Measurements from ENCODE around the gene CDH4.
"Not testable (repeated sequence)": the region's sequence is repeated elsewhere in the genome, so short reads cannot be mapped to it uniquely, and the experiment has no call there.

CDH4 gene

DNA sequence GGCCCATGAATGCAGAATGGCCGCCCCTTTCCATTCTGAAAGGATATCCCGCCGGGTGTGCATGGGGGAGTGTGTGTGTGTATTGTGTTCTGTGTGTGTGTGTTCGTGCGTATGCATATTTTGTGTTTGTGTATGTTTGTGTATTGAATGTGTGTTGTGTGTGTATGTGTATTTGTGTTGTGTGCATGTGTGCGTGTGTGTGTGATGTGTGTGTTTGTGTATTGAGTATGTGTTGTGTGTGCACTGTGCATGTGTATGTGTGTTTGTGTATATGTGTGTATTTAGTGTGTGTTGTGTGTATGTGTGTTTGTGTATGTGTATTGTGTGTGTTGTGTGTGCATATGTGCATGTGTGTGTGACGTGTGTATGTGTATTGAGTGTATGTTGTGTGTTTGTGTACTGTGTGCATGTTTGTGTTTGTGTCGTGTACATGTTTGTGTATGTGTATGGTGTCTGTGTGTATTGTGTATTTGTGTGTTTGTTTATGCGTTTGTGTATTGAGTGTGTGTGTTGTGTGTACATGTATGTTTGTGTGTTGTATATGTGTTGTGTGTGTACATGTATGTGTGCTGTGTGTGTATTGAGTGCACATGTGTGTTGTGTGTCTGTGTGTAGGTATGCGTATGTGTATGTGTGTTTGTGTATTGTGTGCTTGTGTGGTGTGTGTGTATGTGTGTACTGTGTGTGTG is 587.3 kb downstream of the CDH4 start:
- no peak for DNase-seq (ENCODE audit: low read depth, low spot score)

- DNase-seq (ENCODE audit: low read depth, low spot score): no peak
Observed at GRCh38 chr20:61839912-61840778, 588.1 kb downstream of the CDH4 start.

- no peak for DNase-seq (ENCODE audit: low read depth, low spot score)
Observed at GRCh38 chr20:61840779-61841455, 588.9 kb downstream of the CDH4 start.

DNA sequence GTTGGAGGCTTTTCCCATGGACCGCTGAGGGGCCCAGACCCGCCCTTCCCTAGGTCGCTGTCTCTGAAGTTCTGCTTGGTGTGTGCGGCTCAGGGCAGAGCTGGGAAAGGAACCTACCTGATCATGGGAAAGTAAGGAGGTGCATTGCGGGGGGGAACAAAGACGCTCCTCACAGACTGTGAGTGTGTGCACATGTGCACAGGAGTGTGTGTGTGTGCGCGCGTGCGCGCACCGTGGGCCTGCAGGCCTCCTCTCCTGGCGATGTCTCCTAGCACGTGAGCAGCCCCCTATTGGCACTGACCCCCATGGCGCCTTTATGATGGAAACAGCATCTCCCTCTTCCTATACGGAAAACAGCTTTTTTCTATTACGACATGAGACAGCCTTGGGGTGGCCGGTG is 589.5 kb downstream of the CDH4 start:
- DNase-seq (ENCODE audit: low read depth, low spot score): no peak

DNA sequence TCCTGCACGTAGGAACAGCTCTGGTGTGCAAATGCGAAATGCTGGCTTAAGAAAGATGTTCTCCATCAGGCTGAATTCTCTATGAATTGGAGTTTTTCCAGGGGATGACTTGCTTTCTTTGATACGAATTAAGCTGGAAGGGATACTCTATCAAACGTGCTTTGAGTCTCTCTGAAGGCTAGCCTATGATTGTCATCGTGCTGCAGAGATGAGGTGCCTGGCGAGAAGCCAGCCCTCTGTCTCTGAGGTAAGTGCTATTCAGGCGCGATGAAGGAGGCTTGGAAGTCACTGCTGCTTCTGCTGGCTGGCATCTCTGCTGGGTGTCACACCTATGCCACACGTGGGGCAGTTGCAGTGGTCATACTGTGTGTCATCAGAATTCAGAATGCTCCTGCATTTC is 589.9 kb downstream of the CDH4 start:
- DNase-seq (ENCODE audit: low read depth, low spot score): no peak

DNA sequence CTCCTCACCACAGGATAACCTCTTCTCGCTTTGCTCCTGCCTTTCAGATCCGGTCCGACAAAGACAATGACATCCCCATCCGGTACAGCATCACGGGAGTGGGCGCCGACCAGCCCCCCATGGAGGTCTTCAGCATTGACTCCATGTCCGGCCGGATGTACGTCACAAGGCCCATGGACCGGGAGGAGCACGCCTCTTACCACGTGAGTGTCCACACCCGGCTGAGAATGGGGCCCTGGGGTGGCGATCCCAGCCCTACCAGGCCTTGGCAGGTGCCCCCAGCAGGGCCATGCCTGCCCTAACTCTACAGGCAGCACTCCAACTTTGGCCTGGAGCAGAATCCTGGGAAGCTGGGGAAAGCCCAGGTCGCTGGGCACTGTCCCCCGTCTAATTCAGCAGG is 592.6 kb downstream of the CDH4 start:
- DNase-seq (ENCODE audit: low read depth, low spot score): no peak

DNA sequence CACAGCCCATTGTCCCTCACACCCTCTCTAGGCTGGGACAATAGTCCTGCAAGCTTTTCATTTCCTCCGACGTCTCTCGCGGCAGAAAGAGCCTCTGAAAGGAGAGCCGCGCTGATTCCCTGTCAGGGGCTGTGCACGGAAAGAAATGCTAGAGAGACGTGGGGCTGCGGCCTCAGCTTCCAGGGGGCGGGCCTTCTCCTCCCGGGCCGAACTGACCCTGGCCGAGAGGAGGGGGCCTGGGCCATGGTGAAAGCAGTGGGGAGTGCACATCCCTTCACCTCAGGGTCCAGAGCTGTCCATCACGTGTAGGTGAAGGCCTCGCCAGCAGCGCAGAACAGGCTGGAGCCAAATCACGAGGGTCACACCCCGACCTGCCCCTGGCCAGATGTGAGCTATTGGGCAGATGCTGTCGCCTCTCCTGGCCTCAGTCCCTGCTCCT is 593.2 kb downstream of the CDH4 start:
- no peak for DNase-seq (ENCODE audit: low read depth, low spot score)

- no peak for DNase-seq (ENCODE audit: low read depth, low spot score)
Observed at GRCh38 chr20:61846074-61846473, 594.0 kb downstream of the CDH4 start.

GRCh38 chr20:61846741-61847419 is 594.8 kb downstream of the CDH4 start:
- DNase-seq (ENCODE audit: low read depth, low spot score): no peak

GRCh38 chr20:61847420-61847748 is 595.3 kb downstream of the CDH4 start:
- DNase-seq (ENCODE audit: low read depth, low spot score): no peak

- no peak for DNase-seq (ENCODE audit: low read depth, low spot score)
Observed at GRCh38 chr20:61847986-61848385, 595.9 kb downstream of the CDH4 start.

GRCh38 chr20:61848851-61849250 is 596.8 kb downstream of the CDH4 start:
- DNase-seq (ENCODE audit: low read depth, low spot score): no peak

DNA sequence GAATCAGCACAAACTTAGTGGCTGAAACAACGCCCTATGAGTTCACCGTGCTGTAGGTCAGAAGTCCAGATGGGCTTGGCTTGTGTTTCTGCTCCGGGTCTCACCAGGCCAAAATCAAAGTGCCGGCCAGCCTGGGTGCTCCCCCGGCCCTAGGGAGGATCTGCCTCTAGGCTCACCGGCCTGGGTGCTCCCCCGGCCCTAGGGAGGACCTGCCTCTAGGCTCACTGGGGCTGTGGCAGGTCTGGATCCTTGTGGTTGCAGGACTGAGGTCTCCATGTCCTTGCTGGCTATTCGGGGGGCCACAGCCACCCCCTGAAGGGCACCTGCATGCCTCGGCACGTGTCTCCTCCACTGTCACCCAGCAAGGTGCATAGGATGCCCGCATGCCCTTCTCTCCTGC is 597.3 kb downstream of the CDH4 start:
- no peak for DNase-seq (ENCODE audit: low read depth, low spot score)

- DNase-seq (ENCODE audit: low read depth, low spot score): no peak
Observed at GRCh38 chr20:61849822-61850221, 597.8 kb downstream of the CDH4 start.

GRCh38 chr20:61850457-61850856 is 598.4 kb downstream of the CDH4 start:
- DNase-seq (ENCODE audit: low read depth, low spot score): no peak

GRCh38 chr20:61850926-61851900 is 599.2 kb downstream of the CDH4 start:
- no peak for DNase-seq (ENCODE audit: low read depth, low spot score)

- DNase-seq (ENCODE audit: low read depth, low spot score): no peak
Observed at GRCh38 chr20:61852268-61853072, 600.4 kb downstream of the CDH4 start.

DNA sequence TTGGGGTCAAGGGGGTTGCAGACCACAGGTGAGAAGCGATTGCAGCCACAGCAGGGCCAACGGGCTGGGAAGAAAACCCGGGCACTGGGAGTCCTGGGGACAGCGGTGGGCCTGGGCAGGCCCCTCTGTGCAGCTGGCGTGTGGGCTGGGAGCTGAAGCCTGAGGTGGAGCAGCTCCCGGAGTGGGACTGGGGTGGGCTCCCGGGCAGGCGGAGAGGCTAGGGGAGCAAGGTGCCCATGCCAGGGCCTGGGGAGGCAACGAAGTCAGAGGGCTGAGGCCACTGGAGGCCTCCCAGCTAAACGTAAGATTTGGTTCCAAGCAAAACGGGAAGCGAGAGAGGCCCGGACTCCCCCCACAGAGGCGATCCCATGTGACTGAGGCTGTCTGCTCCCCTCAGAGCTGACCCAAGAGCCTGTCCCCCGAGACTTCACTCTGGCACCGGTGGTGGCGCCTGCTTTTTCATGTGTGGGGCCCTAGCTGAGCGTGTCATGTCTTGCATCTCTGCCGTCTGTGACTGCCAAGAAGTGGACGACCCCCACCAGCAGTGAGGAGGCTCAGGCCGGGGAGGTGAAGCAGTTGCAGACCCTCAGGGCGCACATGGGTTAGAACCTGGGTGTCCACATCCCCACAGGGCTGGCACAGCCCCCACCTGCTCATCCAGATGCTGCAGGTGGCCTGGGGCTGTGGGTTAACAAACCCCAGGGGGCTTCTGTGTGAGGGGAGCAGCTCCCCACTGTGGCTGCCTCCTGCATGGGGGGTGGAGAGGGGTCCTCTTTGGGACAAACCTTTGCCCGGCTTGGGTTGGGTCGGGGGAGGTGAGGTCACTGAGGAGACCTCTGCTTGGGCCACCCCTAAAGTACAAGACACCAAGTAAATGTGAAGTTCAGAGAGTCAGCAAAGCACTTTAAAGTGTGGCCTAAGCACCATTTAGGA is 601.3 kb downstream of the CDH4 start:
- no peak for DNase-seq (ENCODE audit: low read depth, low spot score)

DNA sequence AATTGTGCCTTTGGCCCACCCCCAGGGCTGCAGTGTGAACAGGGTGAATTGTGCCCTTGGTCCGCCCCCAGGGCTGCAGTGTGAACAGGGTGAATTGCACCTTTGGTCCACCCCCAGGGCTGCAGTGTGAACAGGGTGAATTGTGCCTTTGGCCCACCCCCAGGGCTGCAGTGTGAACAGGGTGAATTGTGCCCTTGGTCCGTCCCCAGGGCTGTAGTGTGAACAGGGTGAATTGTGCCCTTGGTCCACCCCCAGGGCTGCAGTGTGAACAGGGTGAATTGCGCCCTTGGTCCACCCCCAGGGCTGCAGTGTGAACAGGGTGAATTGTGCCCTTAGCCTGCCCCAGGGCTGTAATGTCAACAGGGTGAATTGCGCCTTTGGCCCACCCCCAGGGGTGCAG is 602.5 kb downstream of the CDH4 start:
- DNase-seq (ENCODE audit: low read depth, low spot score): not testable (repeated sequence)
